K562 (cell line): ENCODE results near the gene FOSL2. TPM values are rescaled to one million over a fixed set of nuclear protein-coding genes. Genes with fewer than 3 reads are reported as not detected.
A peak's percentile ranks its signal among the peaks of the same experiment; 100 is the strongest.
"Not testable (repeated sequence)": the region's sequence is repeated elsewhere in the genome, so short reads cannot be mapped to it uniquely, and the experiment has no call there.

Experiments used
- ATAC-seq: fragments of 200-7000 bp; cut with Tn5 transposase; 3 replicates; pipeline ENCODE4 v1.9.1; 2020; ENCODE audit warnings: moderate library complexity
- BruUV-seq: library from RNA; stranded (reverse); fragments of 400-500 nt; replicated peaks from 2 replicates; lab custom pipeline; 2021; lab: Mats Ljungman, UMichigan
- CTCF ChIA-PET: fragments of 300-600 bp; formaldehyde crosslinking; extraction: SDS; loops from one replicate; lab custom pipeline; 2021; ENCODE audit warnings: low intra/inter-chr PET ratio; lab: Yijun Ruan, JAX
- POLR2A ChIA-PET: fragments of 300-600, 350-650 bp; sonication (Branson Sonifier 250); formaldehyde crosslinking; extraction: SDS; loops from one replicate; lab custom pipeline; 2021; ENCODE audit warnings: antibody characterized with exemption, inconsistent platforms; lab: Yijun Ruan, JAX
- DNase-seq, 4 experiments: peaks; one replicate each; pipeline versions ENCODE4 v3.0.0 to v3.0.0-alpha.2; 2011 to 2018; ENCODE audit warnings: low spot score in 3 of 4, mixed read lengths in 3 of 4; ENCODE audit errors: extremely low read depth in 1 of 4
- FAIRE-seq: peaks from 2 replicates; lab custom pipeline; 2011; peaks lifted over from hg19 to GRCh38; lab: Jason Lieb, UNC
- H2AFZ ChIP-seq: 2 replicates; pipeline ENCODE4 v1.6.0; 2011; ENCODE audit warnings: low read depth, low read length, control low read depth, inconsistent platforms
- H3K27ac ChIP-seq: fragments of 200-600 bp; 3 replicates; pipeline ENCODE4 v1.8.0; 2011; ENCODE audit warnings: low read depth, mild to moderate bottlenecking, control low read depth, inconsistent platforms, low read length, moderate library complexity, mixed read lengths; ENCODE audit errors: extremely low read depth
- H3K27me3 ChIP-seq, 2 experiments: fragments of 300-600 bp in 1 of 2; 2 replicates in 1 of 2; 3 replicates in 1 of 2; pipeline versions ENCODE4 v1.6.0 to v1.8.0; 2011; ENCODE audit warnings: inconsistent platforms in 2 of 2, low read length in 2 of 2, mild to moderate bottlenecking in 1 of 2, mixed read lengths in 1 of 2, moderate library complexity in 1 of 2; ENCODE audit not compliant: control insufficient read depth in 2 of 2, insufficient read depth in 2 of 2
- H3K36me3 ChIP-seq: fragments of 300-600 bp; 3 replicates; pipeline ENCODE4 v1.8.0; 2011; ENCODE audit warnings: mild to moderate bottlenecking, low read length, inconsistent platforms; ENCODE audit not compliant: control insufficient read depth, insufficient read depth
- H3K4me1 ChIP-seq, 2 experiments: fragments of 200-600 bp in 1 of 2; replicated peaks in 1 of 2; 2 replicates in 1 of 2; 3 replicates in 1 of 2; pipeline versions ENCODE4 v1.5.1 to v1.8.0; 2011; ENCODE audit warnings: inconsistent platforms in 2 of 2, low read length in 2 of 2, mild to moderate bottlenecking in 1 of 2, mixed read lengths in 1 of 2, moderate library complexity in 1 of 2; ENCODE audit not compliant: control insufficient read depth in 2 of 2, insufficient read depth in 2 of 2
- H3K4me2 ChIP-seq: 2 replicates; pipeline ENCODE4 v1.6.1; 2011; ENCODE audit warnings: low read length, control low read depth, inconsistent platforms, mixed read lengths; ENCODE audit not compliant: insufficient read depth
- H3K4me3 ChIP-seq: fragments of 200-600 bp; sonication (generic), shearing (Covaris generic); 2 replicates; pipeline ENCODE4 v1.5.1; 2016; ENCODE audit warnings: control low read depth, inconsistent platforms
- H3K79me2 ChIP-seq: fragments of 200-600 bp; 3 replicates; pipeline ENCODE4 v1.8.0; 2011; ENCODE audit warnings: low read length, inconsistent platforms; ENCODE audit not compliant: control insufficient read depth, insufficient read depth
- H3K9ac ChIP-seq, 2 experiments: 2 replicates each; pipeline versions ENCODE4 v1.6.0 to v1.6.1; 2011; ENCODE audit warnings: low read depth in 2 of 2, low read length in 2 of 2, control low read depth in 1 of 2, inconsistent platforms in 1 of 2, mild to moderate bottlenecking in 1 of 2, mixed read lengths in 1 of 2; ENCODE audit not compliant: insufficient read depth in 1 of 2
- H3K9me1 ChIP-seq: one replicate; pipeline ENCODE4 v1.6.0; 2011; ENCODE audit warnings: inconsistent platforms, mild to moderate bottlenecking, low read length, moderate library complexity; ENCODE audit not compliant: control insufficient read depth, insufficient read depth
- H3K9me3 ChIP-seq: replicated peaks from 2 replicates; pipeline ENCODE4 v1.5.1; 2011; ENCODE audit warnings: low read depth, low read length, inconsistent platforms; ENCODE audit not compliant: control insufficient read depth, insufficient read depth
- H4K20me1 ChIP-seq: replicated peaks from 2 replicates; pipeline ENCODE4 v1.6.1; 2011; ENCODE audit warnings: low read length, inconsistent platforms, mixed read lengths; ENCODE audit not compliant: control insufficient read depth, insufficient read depth
- C11orf30 ChIP-seq: fragments of 450-650 bp; IDR thresholded peaks from 2 replicates; pipeline ENCODE4 v1.6.1; 2016; ENCODE audit warnings: low read depth, mild to moderate bottlenecking
- CEBPB ChIP-seq: fragments of 450-650 bp; IDR thresholded peaks from 2 replicates; pipeline ENCODE4 v1.6.1; 2016; ENCODE audit warnings: missing genetic modification characterization, missing compliant biosample characterization
- CEBPG ChIP-seq, 3 experiments: fragments of 200-800 bp in 1 of 3; sonication (Bioruptor generic) in 1 of 3; sonication (generic) in 1 of 3; formaldehyde crosslinking in 1 of 3; IDR thresholded peaks in 2 of 3; conservative IDR thresholded peaks in 1 of 3; 2 replicates each; pipeline versions ENCODE4 v1.6.1 to v1.8.0; 2016 to 2022; ENCODE audit warnings: missing compliant biosample characterization in 2 of 3, missing genetic modification characterization in 2 of 3, mild to moderate bottlenecking in 1 of 3, missing genetic modification reagents in 1 of 3
- HBP1 ChIP-seq: fragments of 450-650 bp; formaldehyde crosslinking; IDR thresholded peaks from 2 replicates; pipeline ENCODE4 v1.4.0; 2022; ENCODE audit warnings: missing genetic modification characterization
- ZNF146 ChIP-seq: IDR thresholded peaks from one replicate; pipeline ENCODE4 v1.6.1; 2018; ENCODE audit warnings: missing compliant biosample characterization; ENCODE audit not compliant: unreplicated experiment
- WGBS: fragments of 100-300 bp; shearing (Covaris generic); methylation state at CpG from one replicate; pipeline ENCODE4 v1.1.6; 2016; ENCODE audit warnings: low coverage, mixed read lengths; ENCODE audit not compliant: insufficient coverage; ENCODE audit errors: missing lambda C conversion rate; 5-methylcytosine and 5-hydroxymethylcytosine counted together
- in situ Hi-C: fragments of 300-500 bp; cut with MboI; formaldehyde crosslinking; loops from 4 replicates; pipeline ENCODE4 v1.15.0; 2018; ENCODE audit warnings: inconsistent platforms, mixed read lengths
- intact Hi-C: fragments of 100-400 bp; cut with micrococcal nuclease; formaldehyde crosslinking; loops from 2 replicates; pipeline ENCODE4 v1.14.2; 2022
- polyA plus RNA-seq, 8 experiments: library from polyadenylated mRNA; depleted of rRNA in 4 of 8; stranded (reverse) in 5 of 8; unstranded in 3 of 8; fragments of >200 nt; fragmentation: Nextera tagmentation in 2 of 8; fragmentation: Illumina TruSeq in 1 of 8; extraction: Ambion mirVana in 2 of 8; extraction: Trizol in 1 of 8; gene quantifications; 2 replicates each; pipeline versions ENCODE4 v1.2.1 to v1.2.3, GENCODE V29; 2011 to 2014; ENCODE audit warnings: inconsistent platforms in 1 of 8, missing spikeins in 1 of 8
- total RNA-seq, 7 experiments: library from RNA; depleted of rRNA in 6 of 7; stranded (reverse); fragments of >200 nt in 6 of 7; fragmentation: Illumina TruSeq in 2 of 7; extraction: Trizol in 2 of 7; gene quantifications; 2 replicates each; pipeline versions ENCODE4 v1.2.1 to v1.2.3, GENCODE V29; 2011 to 2021; ENCODE audit warnings: low replicate concordance in 1 of 7

The FOSL2 gene
- total and polyA plus RNA-seq, 9 of the 15 experiments (the other 6 are each of a cell fraction or from before 2014, with no cell fraction given), result 0.04 to 2.9 (median 0.80) TPM

DNA sequence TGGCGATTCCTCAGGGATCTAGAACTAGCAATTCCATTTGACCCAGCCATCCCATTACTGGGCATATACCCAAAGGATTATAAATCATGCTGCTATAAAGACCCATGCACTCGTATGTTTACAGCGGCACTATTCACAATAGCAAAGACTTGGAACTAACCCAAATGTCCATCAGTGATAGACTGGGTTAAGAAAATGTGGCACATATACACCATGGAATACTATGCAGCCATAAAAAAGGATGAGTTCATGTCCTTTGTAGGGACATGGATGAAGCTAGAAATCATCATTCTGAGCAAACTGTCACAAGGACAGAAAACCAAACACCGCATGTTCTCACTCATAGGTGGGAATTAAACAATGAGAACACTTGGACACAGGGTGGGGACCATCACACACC is 20.9 kb upstream of the FOSL2 start:
- H3K27me3 ChIP-seq, H3K9ac ChIP-seq, H3K79me2 ChIP-seq, H3K9me1 ChIP-seq, BruUV-seq, H3K36me3 ChIP-seq, H4K20me1 ChIP-seq, H3K27ac ChIP-seq, ATAC-seq, intact Hi-C loops, H3K4me3 ChIP-seq, in situ Hi-C loops, H3K9me3 ChIP-seq, CTCF ChIA-PET, H3K4me2 ChIP-seq, POLR2A ChIA-PET, H2AFZ ChIP-seq, FAIRE-seq, DNase-seq: not testable (repeated sequence)
- WGBS, result 8% methylated on average over 3 of the region's 4 CpGs
- H3K4me1 ChIP-seq, result peaks cover 10 to 15% of the 10 kb centered on the region in 2 experiments
- peak; percentile 84 for TF ChIP-seq ZNF146

- no peak overlapping the region for H3K9ac ChIP-seq
- ATAC-seq (no peak), DNase-seq (no peak), FAIRE-seq (no peak)
- H3K4me2 ChIP-seq, result no peak overlapping the region
- H2AFZ ChIP-seq, result no peak overlapping the region
- in situ Hi-C loops (no loop called here), intact Hi-C loops (no loop called here)
- ChIA-PET POLR2A (no interaction called here), CTCF (no interaction called here)
- no TSS peak for BruUV-seq
- 10% methylated on average over 4 of the region's 4 CpGs for WGBS
- H3K9me1 ChIP-seq, result no peaks in the 10 kb centered on the region
- H3K4me1 ChIP-seq, result peaks cover 2 to 11% of the 10 kb centered on the region in 2 experiments; a peak in 4 of 5 replicates
- TF ChIP-seq C11orf30, result no peak
- no peak for TF ChIP-seq HBP1 (CRISPR knock-in tag)
- TF ChIP-seq CEBPG (CRISPR knock-in tag; IDR thresholded peaks at IDR 0.05), result no peak
- peak; percentile 15 to 54; a peak in 2 of 4 replicates for TF ChIP-seq CEBPG (tag; conservative IDR thresholded peaks at IDR 0.05 in 1 of 2, IDR thresholded peaks at IDR 0.05 in 1 of 2)
- 0 out of 2 replicates have a peak, but pooled peaks have one; percentile 11 for TF ChIP-seq CEBPB
- no peaks in the 10 kb centered on the region for H3K36me3 ChIP-seq
- no peaks in the 10 kb centered on the region for H4K20me1 ChIP-seq
- H3K27ac ChIP-seq, result no peak overlapping the region
- H3K9me3 ChIP-seq, result no peaks in the 10 kb centered on the region
- H3K4me3 ChIP-seq, result no peak overlapping the region
- H3K27me3 ChIP-seq, result no peaks in the 10 kb centered on the region; a peak in 1 of 5 replicates
- H3K79me2 ChIP-seq, result no peaks in the 10 kb centered on the region
Measured at GRCh38 chr2:28373854-28374253, 18.8 kb upstream of the FOSL2 start.
